Erythroblast (primary cell): ENCODE results near the gene PRKAA1.
A peak's percentile ranks its signal among the peaks of the same experiment; 100 is the strongest.

Experiments used
- DNase-seq, 2 experiments: peaks; one replicate each; lab custom pipeline; 2025; lab: John Stamatoyannopoulos, UW
- GATA1 ChIP-seq: IDR thresholded peaks from 2 replicates; pipeline ENCODE4 v1.6.1; 2011; ENCODE audit warnings: low read depth, mild to moderate bottlenecking, control low read depth, low read length, moderate library complexity
- POLR2A ChIP-seq: IDR thresholded peaks from 2 replicates; pipeline ENCODE4 v1.6.1; 2011; ENCODE audit warnings: mild to moderate bottlenecking, low read length

Gene PRKAA1

GRCh38 chr5:40798012-40798800 lies at the start of gene PRKAA1:
Gene PRKAA1 (minus strand): TSS chr5:40798374. CDS start chr5:40798189, 185 bp downstream.
- DNase-seq: peak; percentile 93 to 96
- TF ChIP-seq GATA1 (no peak), POLR2A (peak; percentile 56)

DNA sequence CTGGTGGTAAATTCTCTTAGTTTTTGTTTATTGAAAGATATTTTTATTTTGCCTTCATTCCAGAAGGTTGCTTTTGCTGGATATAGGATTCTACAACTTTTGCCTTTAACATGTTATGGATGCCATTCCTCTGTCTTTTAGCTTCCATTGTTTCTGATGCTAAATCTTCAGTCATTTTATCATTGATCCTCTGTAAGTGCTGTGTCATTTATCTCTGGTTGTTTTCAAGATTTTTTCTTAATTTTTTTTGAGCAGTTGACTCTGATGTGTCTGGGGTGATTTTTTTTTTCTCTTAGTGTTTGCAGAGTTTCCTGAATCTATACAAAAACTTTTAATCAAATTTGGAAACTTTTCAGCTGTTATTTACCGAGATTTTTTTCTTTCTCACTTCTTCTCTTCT lies 49.4 kb upstream of the PRKAA1 start:
- DNase-seq: no peak
- no peak for TF ChIP-seq POLR2A
- no peak for TF ChIP-seq GATA1

GRCh38 chr5:40846371-40846770 lies 48.2 kb upstream of the PRKAA1 start:
- TF ChIP-seq POLR2A (no peak), GATA1 (no peak)
- DNase-seq: no peak

GRCh38 chr5:40844565-40844964 lies 46.4 kb upstream of the PRKAA1 start:
- no peak for TF ChIP-seq GATA1
- no peak for TF ChIP-seq POLR2A
- no peak for DNase-seq

- no peak for DNase-seq
- no peak for TF ChIP-seq POLR2A
- no peak for TF ChIP-seq GATA1
Measured at GRCh38 chr5:40842351-40842750, 44.2 kb upstream of the PRKAA1 start.

DNA sequence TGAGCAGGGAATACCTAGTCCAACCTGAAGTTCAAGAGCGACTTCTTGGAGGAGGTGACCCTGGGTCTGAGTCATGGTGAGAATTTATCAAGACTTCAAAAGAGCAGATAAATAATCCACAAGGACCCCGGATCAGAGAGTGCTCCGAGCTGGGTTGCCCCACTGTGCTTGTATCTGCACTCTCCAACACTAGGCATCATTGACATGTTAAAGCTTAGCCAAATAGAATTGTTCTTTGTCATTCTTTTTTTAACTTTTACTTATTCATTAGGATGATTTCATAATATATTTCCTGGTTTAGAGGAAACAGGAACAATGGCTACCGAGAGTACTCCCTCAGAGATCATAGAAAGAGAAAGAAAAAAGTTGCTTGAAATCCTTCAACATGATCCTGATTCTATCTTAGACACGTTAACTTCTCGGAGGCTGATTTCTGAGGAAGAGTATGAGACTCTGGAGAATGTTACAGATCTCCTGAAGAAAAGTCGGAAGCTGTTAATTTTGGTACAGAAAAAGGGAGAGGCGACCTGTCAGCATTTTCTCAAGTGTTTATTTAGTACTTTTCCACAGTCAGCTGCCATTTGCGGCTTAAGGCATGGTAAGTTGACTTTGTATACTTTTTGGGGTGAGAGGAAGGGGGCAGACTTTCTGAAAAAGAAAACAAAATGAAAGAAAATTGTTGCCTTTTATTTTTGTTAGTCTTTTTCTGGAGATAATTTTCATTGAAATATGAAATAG lies 43.1 kb upstream of the PRKAA1 start, which contains the start of gene CARD6:
Gene CARD6 (plus strand): TSS at position 300 of the 738 bp plus-strand sequence. CDS start 16 bp downstream, at position 316.
- peak; percentile 53 for TF ChIP-seq POLR2A
- no peak for TF ChIP-seq GATA1
- DNase-seq: peak; percentile 64

GRCh38 chr5:40838086-40838485 lies 39.9 kb upstream of the PRKAA1 start:
- no peak for DNase-seq
- TF ChIP-seq POLR2A (no peak), GATA1 (no peak)

- DNase-seq: peak; percentile 98 to 99
Measured at GRCh38 chr5:40834849-40835787, 36.9 kb upstream of the PRKAA1 start, which contains the start of gene RPL37. Gene RPL37 (minus strand): TSS chr5:40835222. CDS start chr5:40835185, 37 bp downstream.

GRCh38 chr5:40834391-40834848 lies 36.2 kb upstream of the PRKAA1 start:
- TF ChIP-seq GATA1: no peak
- TF ChIP-seq POLR2A: no peak

More at GRCh38 chr5:40834849-40835787, 36.9 kb upstream of the PRKAA1 start, which contains the start of gene RPL37:
- TF ChIP-seq GATA1 (no peak), POLR2A (peak; percentile 99)

DNA sequence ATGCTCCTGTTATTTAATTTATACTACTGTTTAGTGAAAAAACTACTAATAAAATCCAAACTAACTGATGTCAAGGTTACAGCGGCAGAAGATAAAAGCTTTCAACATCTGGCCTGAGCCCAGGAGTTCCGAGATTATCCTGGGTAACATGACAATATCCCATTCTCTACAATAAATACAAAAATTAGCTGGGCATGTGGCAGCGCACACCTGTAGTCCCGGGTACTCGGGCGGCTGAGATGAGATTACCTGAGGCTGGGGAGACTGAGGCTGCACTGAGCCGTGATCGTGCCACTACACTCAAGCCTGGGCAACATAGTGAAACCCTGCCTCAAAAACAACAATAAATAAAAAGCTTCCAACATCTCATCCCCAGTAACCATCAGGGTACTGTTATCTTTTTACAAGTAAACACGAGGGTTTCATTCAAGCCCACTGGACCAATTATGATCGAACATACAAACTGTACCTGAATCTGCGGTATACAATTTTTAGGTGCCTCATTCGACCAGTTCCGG lies 35.6 kb upstream of the PRKAA1 start:
- DNase-seq: no peak
- TF ChIP-seq GATA1: no peak
- TF ChIP-seq POLR2A: no peak

More at GRCh38 chr5:40834391-40834848, 36.2 kb upstream of the PRKAA1 start:
- peak; percentile 78 to 86 for DNase-seq

DNA sequence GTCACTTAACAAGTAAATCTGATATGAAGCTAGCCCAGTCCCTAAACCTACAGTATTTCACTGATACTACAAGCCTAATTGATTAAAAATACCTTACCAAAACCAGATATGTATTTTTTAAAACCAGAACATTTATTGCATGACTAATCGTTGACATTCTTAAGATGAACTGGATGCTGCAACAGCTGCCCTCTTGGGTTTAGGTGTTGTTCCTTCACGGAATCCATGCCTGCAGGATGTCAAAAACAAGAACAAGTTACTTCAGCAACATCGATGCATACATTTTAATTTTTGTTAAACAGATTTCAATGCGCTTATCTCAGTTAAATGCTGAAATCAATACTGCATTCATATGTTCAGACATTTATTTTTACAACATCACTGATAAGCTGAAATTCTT lies 34.2 kb upstream of the PRKAA1 start:
- DNase-seq: no peak
- TF ChIP-seq GATA1 (no peak), POLR2A (peak; percentile 21)

- DNase-seq: no peak
Measured at GRCh38 chr5:40831346-40832210, 33.4 kb upstream of the PRKAA1 start.

More at GRCh38 chr5:40831346-40832210, 33.4 kb upstream of the PRKAA1 start:
- TF ChIP-seq GATA1: no peak
